Fibroblast of lung (primary cell): ENCODE results near the gene CYP2F1.
"Not testable (repeated sequence)": the region's sequence is repeated elsewhere in the genome, so short reads cannot be mapped to it uniquely, and the experiment has no call there.

ENCODE experiments used
- CTCF ChIP-seq, 2 donors: IDR thresholded peaks in 1 of 2; conservative IDR thresholded peaks in 1 of 2; 1 replicate in 1 of 2; 2 replicates in 1 of 2; pipeline ENCODE4 v1.5.1; 2011 to 2012; ENCODE audit warnings: low read length in 2 of 2, control low read depth in 1 of 2, inconsistent platforms in 1 of 2, low read depth in 1 of 2, mild to moderate bottlenecking in 1 of 2
- EZH2 ChIP-seq: IDR thresholded peaks from 2 replicates; pipeline ENCODE4 v1.5.1; 2012; ENCODE audit warnings: low read length, control low read depth, mild to moderate bottlenecking; ENCODE audit errors: missing control alignments

GRCh38 chr19:41150986-41151385 is 36.8 kb downstream of the CYP2F1 start:
- TF ChIP-seq CTCF (conservative IDR thresholded peaks at IDR 0.05 in 1 of 2, IDR thresholded peaks at IDR 0.05 in 1 of 2; ENCODE audit: low read depth in 1 of 2, low read length in 2 of 2); EZH2: not testable (repeated sequence)
